Chondrocyte (in vitro differentiated cells): ENCODE results near the gene AP4E1. TPM values are rescaled to one million over a fixed set of nuclear protein-coding genes. Genes with fewer than 3 reads are reported as not detected.

ENCODE experiments used
- DNase-seq: peaks from one replicate; pipeline ENCODE4 v3.0.0; 2021; ENCODE audit warnings: mixed read lengths, low spot score
- H3K27ac Mint-ChIP-seq: one replicate; pipeline ENCODE4 v1.8.0; 2021; ENCODE audit warnings: mild to moderate bottlenecking, moderate library complexity, mixed read lengths; ENCODE audit not compliant: unreplicated experiment
- H3K27me3 Mint-ChIP-seq: 2 replicates; pipeline ENCODE4 v1.8.0; 2021; ENCODE audit warnings: low read depth, mixed read lengths
- H3K36me3 Mint-ChIP-seq: 2 replicates; pipeline ENCODE4 v1.8.0; 2021; ENCODE audit warnings: low read depth, mixed read lengths
- H3K4me1 Mint-ChIP-seq: 2 replicates; pipeline ENCODE4 v1.8.0; 2021; ENCODE audit warnings: low read depth, mild to moderate bottlenecking, mixed read lengths
- H3K4me3 Mint-ChIP-seq: one replicate; pipeline ENCODE4 v1.8.0; 2021; ENCODE audit warnings: mild to moderate bottlenecking, moderate library complexity, mixed read lengths; ENCODE audit not compliant: unreplicated experiment
- H3K9me3 Mint-ChIP-seq: 2 replicates; pipeline ENCODE4 v1.8.0; 2021; ENCODE audit warnings: low read depth, mixed read lengths
- CTCF ChIP-seq: fragments of 200-600 bp; sonication (generic); IDR thresholded peaks from 2 replicates; pipeline ENCODE4 v1.5.0; 2021; ENCODE audit warnings: antibody characterized with exemption, mild to moderate bottlenecking, moderate library complexity
- total RNA-seq: library from RNA; stranded (reverse); gene quantifications from 3 replicates; pipeline ENCODE4 v1.2.1, GENCODE V29; 2021

AP4E1 gene
- total RNA-seq, 1 donor from 2014 or later: 13.2 TPM

GRCh38 chr15:50973605-50974004, 65.1 kb downstream of the AP4E1 start:
- H3K4me3 Mint-ChIP-seq: no peak overlapping the region
- peaks cover 10% of the 10 kb centered on the region for H3K4me1 Mint-ChIP-seq
- no peak overlapping the region for H3K27ac Mint-ChIP-seq
- H3K9me3 Mint-ChIP-seq: peaks cover 39% of the 10 kb centered on the region
- H3K27me3 Mint-ChIP-seq: no peaks in the 10 kb centered on the region
- no peak for DNase-seq
- peaks cover 45% of the 10 kb centered on the region for H3K36me3 Mint-ChIP-seq
- TF ChIP-seq CTCF: no peak

DNA sequence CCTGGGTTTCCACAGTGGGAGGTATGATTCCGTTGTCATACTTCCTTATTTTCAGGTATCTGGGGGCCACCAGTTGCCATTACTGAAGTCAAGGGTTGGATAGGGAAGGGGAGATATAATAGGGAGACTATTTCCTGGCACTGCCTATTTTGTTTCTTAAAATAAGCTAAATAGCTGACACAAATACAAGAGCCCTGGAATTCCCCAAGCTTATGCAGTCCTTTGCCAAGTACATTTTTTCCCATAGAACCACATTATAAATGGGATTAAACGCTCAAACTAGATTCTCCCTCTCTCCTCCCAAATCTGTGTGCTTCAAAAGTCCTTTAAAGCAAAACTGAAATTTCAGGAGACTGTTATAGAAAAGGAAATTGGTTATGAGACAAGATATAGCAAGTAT, 68.7 kb downstream of the AP4E1 start:
- H3K4me1 Mint-ChIP-seq: peaks cover 18% of the 10 kb centered on the region
- peak overlapping the region; percentile 89 for H3K27ac Mint-ChIP-seq
- peaks cover 15% of the 10 kb centered on the region for H3K9me3 Mint-ChIP-seq
- no peak overlapping the region for H3K4me3 Mint-ChIP-seq
- DNase-seq: no peak
- TF ChIP-seq CTCF: no peak
- no peaks in the 10 kb centered on the region for H3K27me3 Mint-ChIP-seq
- H3K36me3 Mint-ChIP-seq: peaks cover 25% of the 10 kb centered on the region

- no peak for TF ChIP-seq CTCF
- H3K27me3 Mint-ChIP-seq: no peaks in the 10 kb centered on the region
- H3K4me1 Mint-ChIP-seq: peaks cover 18% of the 10 kb centered on the region
- H3K4me3 Mint-ChIP-seq: no peak overlapping the region
- H3K27ac Mint-ChIP-seq: no peak overlapping the region
- peaks cover 22% of the 10 kb centered on the region for H3K36me3 Mint-ChIP-seq
- H3K9me3 Mint-ChIP-seq: peaks cover 8% of the 10 kb centered on the region
- DNase-seq: no peak
Observed at GRCh38 chr15:50978580-50978979, 70.1 kb downstream of the AP4E1 start.

GRCh38 chr15:50979041-50979440, 70.6 kb downstream of the AP4E1 start:
- no peak for DNase-seq
- Mint-ChIP-seq H3K27me3 (no peaks in the 10 kb centered on the region), H3K9me3 (peaks cover 6% of the 10 kb centered on the region), H3K4me1 (peaks cover 18% of the 10 kb centered on the region), H3K4me3 (no peak overlapping the region), H3K27ac (no peak overlapping the region), H3K36me3 (peaks cover 20% of the 10 kb centered on the region)
- no peak for TF ChIP-seq CTCF

GRCh38 chr15:50993598-50993997, 85.1 kb downstream of the AP4E1 start:
- H3K4me3 Mint-ChIP-seq: no peak overlapping the region
- H3K27ac Mint-ChIP-seq: no peak overlapping the region
- peaks cover 13% of the 10 kb centered on the region for H3K36me3 Mint-ChIP-seq
- no peak for TF ChIP-seq CTCF
- no peaks in the 10 kb centered on the region for H3K9me3 Mint-ChIP-seq
- DNase-seq: no peak
- peaks cover 7% of the 10 kb centered on the region for H3K4me1 Mint-ChIP-seq
- H3K27me3 Mint-ChIP-seq: no peaks in the 10 kb centered on the region
